Gastrocnemius medialis (tissue), 4 donors: ENCODE results near the gene PLA2R1. TPM values are rescaled to one million over a fixed set of nuclear protein-coding genes. Genes with fewer than 3 reads are reported as not detected.

ENCODE experiments used
- ATAC-seq, 2 donors: fragments of 150-250 bp; one replicate each; pipeline ENCODE4 v1.9.1; 2016
- DNase-seq, 2 donors: peaks; one replicate each; pipeline ENCODE4 v3.0.0-alpha.2; 2019
- H3K27ac ChIP-seq, 4 donors: fragments of 200-600 bp; sonication (generic); 1 replicate in 1 of 4; 2 replicates in 3 of 4; pipeline ENCODE4 v1.5.1; 2016 to 2018; ENCODE audit warnings: mild to moderate bottlenecking in 2 of 4, moderate library complexity in 1 of 4
- H3K27me3 ChIP-seq, 3 donors: fragments of 200-600 bp; sonication (generic) in 2 of 3; 1 replicate in 1 of 3; 2 replicates in 2 of 3; pipeline versions ENCODE4 v1.5.1 to v1.6.0; 2016 to 2019; ENCODE audit warnings: mild to moderate bottlenecking in 1 of 3, moderate library complexity in 1 of 3
- H3K36me3 ChIP-seq, 2 donors: fragments of 200-600 bp; sonication (generic) in 1 of 2; one replicate each; pipeline ENCODE4 v1.5.1; 2017 to 2018
- H3K4me1 ChIP-seq, 2 donors: fragments of 200-600 bp; sonication (generic) in 1 of 2; one replicate each; pipeline ENCODE4 v1.5.1; 2016 to 2017; ENCODE audit warnings: mild to moderate bottlenecking in 2 of 2
- H3K4me3 ChIP-seq, 4 donors: fragments of 200-600 bp; sonication (generic) in 3 of 4; 1 replicate in 1 of 4; 2 replicates in 3 of 4; pipeline ENCODE4 v1.5.1; 2016 to 2019; ENCODE audit warnings: mild to moderate bottlenecking in 2 of 4
- H3K9me3 ChIP-seq, 3 donors: fragments of 200-600 bp; sonication (generic) in 2 of 3; 1 replicate in 1 of 3; 2 replicates in 2 of 3; pipeline ENCODE4 v1.5.1; 2016 to 2019
- CTCF ChIP-seq, 5 experiments: fragments of 450-650 bp in 3 of 5; fragments of 200-600 bp in 2 of 5; sonication (generic) in 2 of 5; IDR thresholded peaks in 4 of 5; conservative IDR thresholded peaks in 1 of 5; 1 replicate in 4 of 5; 2 replicates in 1 of 5; pipeline ENCODE4 v1.5.1; 2016 to 2019; ENCODE audit warnings: antibody characterized with exemption in 5 of 5, mild to moderate bottlenecking in 3 of 5, moderate library complexity in 3 of 5
- POLR2A ChIP-seq, 2 donors: fragments of 450-650 bp; IDR thresholded peaks; one replicate each; pipeline ENCODE4 v1.6.1; 2017; ENCODE audit warnings: antibody characterized with exemption in 2 of 2, mild to moderate bottlenecking in 2 of 2, moderate library complexity in 2 of 2
- in situ Hi-C, 4 donors: fragments of 200-750 bp; cut with MboI; loops; one replicate each; pipeline versions ENCODE4 v1.15.0 to v1.8.0; 2017; ENCODE audit warnings: low sequenced_read_pairs in 4 of 4
- intact Hi-C: fragments of 100-400 bp; cut with DNase I; formaldehyde crosslinking; loops from one replicate; pipeline ENCODE4 v1.15.1; 2023; ENCODE audit warnings: low total_unique reads
- total RNA-seq, 4 donors: library from RNA; depleted of rRNA; stranded (reverse); fragments of >200 nt; gene quantifications; one replicate each; pipeline versions ENCODE4 v1.1.0 to v1.2.3, GENCODE V29; 2016

PLA2R1 gene
- total RNA-seq, 4 donors from 2014 or later = 0.34 to 1.0 (median 0.45) TPM

GRCh38 chr2:160054984-160055725 is 7.3 kb downstream of the PLA2R1 start:
- Histone ChIP-seq H3K27ac (no peak overlapping the region), H3K4me1 (no peaks in the 10 kb centered on the region), H3K36me3 (no peaks in the 10 kb centered on the region), H3K9me3 (no peaks in the 10 kb centered on the region), H3K4me3 (no peak overlapping the region), H3K27me3 (no peaks in the 10 kb centered on the region)
- no peak for DNase-seq
- intact Hi-C loops (no loop called here), in situ Hi-C loops (no loop called here)
- no peak for TF ChIP-seq CTCF (IDR thresholded peaks at IDR 0.05 in 4 of 5, conservative IDR thresholded peaks at IDR 0.05 in 1 of 5)
- no peak for ATAC-seq

- H3K9me3 ChIP-seq = no peaks in the 10 kb centered on the region
- H3K36me3 ChIP-seq = no peaks in the 10 kb centered on the region
- no peak overlapping the region for H3K27ac ChIP-seq
- no peaks in the 10 kb centered on the region for H3K4me1 ChIP-seq
- intact Hi-C loops = no loop called here
- TF ChIP-seq CTCF (IDR thresholded peaks at IDR 0.05 in 4 of 5, conservative IDR thresholded peaks at IDR 0.05 in 1 of 5) = no peak
- no peak for TF ChIP-seq POLR2A (IDR thresholded peaks at IDR 0.05)
- H3K27me3 ChIP-seq = no peaks in the 10 kb centered on the region
- ATAC-seq = no peak
- in situ Hi-C loops = no loop called here
- no peak for DNase-seq
- no peak overlapping the region for H3K4me3 ChIP-seq
These were observed 8.5 kb downstream of the PLA2R1 start for GRCh38 chr2:160053946-160054345.

GRCh38 chr2:160052531-160052930 is 9.9 kb downstream of the PLA2R1 start:
- intact Hi-C loops = no loop called here
- H3K4me1 ChIP-seq = no peaks in the 10 kb centered on the region
- DNase-seq (no peak), ATAC-seq (no peak)
- in situ Hi-C loops = no loop called here
- no peak overlapping the region for H3K27ac ChIP-seq
- H3K27me3 ChIP-seq = no peaks in the 10 kb centered on the region
- TF ChIP-seq POLR2A (IDR thresholded peaks at IDR 0.05) (no peak), CTCF (IDR thresholded peaks at IDR 0.05 in 4 of 5, conservative IDR thresholded peaks at IDR 0.05 in 1 of 5) (no peak)
- H3K36me3 ChIP-seq = no peaks in the 10 kb centered on the region
- no peak overlapping the region for H3K4me3 ChIP-seq
- H3K9me3 ChIP-seq = no peaks in the 10 kb centered on the region

- DNase-seq (no peak), ATAC-seq (no peak)
- in situ Hi-C loops (no loop called here), intact Hi-C loops (no loop called here)
- TF ChIP-seq CTCF (IDR thresholded peaks at IDR 0.05 in 4 of 5, conservative IDR thresholded peaks at IDR 0.05 in 1 of 5) (no peak), POLR2A (IDR thresholded peaks at IDR 0.05) (no peak)
- no peaks in the 10 kb centered on the region for H3K36me3 ChIP-seq
- H3K27me3 ChIP-seq = no peaks in the 10 kb centered on the region
- no peaks in the 10 kb centered on the region for H3K4me1 ChIP-seq
- no peak overlapping the region for H3K4me3 ChIP-seq
- no peak overlapping the region for H3K27ac ChIP-seq
- H3K9me3 ChIP-seq = no peaks in the 10 kb centered on the region
These were observed 11.0 kb downstream of the PLA2R1 start for GRCh38 chr2:160051371-160051800.

GRCh38 chr2:160050147-160050546 is 12.3 kb downstream of the PLA2R1 start:
- in situ Hi-C loops = no loop called here
- no peaks in the 10 kb centered on the region for H3K27me3 ChIP-seq
- no peaks in the 10 kb centered on the region for H3K4me1 ChIP-seq
- intact Hi-C loops = no loop called here
- H3K36me3 ChIP-seq = no peaks in the 10 kb centered on the region
- no peak overlapping the region for H3K27ac ChIP-seq
- H3K4me3 ChIP-seq = no peak overlapping the region
- TF ChIP-seq CTCF (IDR thresholded peaks at IDR 0.05 in 4 of 5, conservative IDR thresholded peaks at IDR 0.05 in 1 of 5) = no peak
- TF ChIP-seq POLR2A (IDR thresholded peaks at IDR 0.05) = no peak
- ATAC-seq (no peak), DNase-seq (no peak)
- H3K9me3 ChIP-seq = no peaks in the 10 kb centered on the region
